GM21717 (cell line): ENCODE results near the gene CARNS1.
"Not testable (repeated sequence)": the region's sequence is repeated elsewhere in the genome, so short reads cannot be mapped to it uniquely, and the experiment has no call there.

Experiments
- ATAC-seq: cut with Tn5 transposase; IDR thresholded peaks from one replicate; pipeline ENCODE4 v1.9.1; 2021; ENCODE audit warnings: mild to moderate bottlenecking, moderate library complexity; ENCODE audit not compliant: unreplicated experiment

CARNS1 gene

GRCh38 chr11:67463186-67463585 lies 47.7 kb downstream of the CARNS1 start:
- ATAC-seq: no peak

- ATAC-seq: no peak
Measured at GRCh38 chr11:67463680-67464410, 48.4 kb downstream of the CARNS1 start.

GRCh38 chr11:67464411-67465188 lies 49.1 kb downstream of the CARNS1 start:
- peak; percentile 33 for ATAC-seq

- no peak for ATAC-seq
Measured at GRCh38 chr11:67465189-67465510, 49.7 kb downstream of the CARNS1 start.

GRCh38 chr11:67465530-67465929 lies 50.1 kb downstream of the CARNS1 start:
- ATAC-seq: not testable (repeated sequence)

- ATAC-seq: no peak
Measured at GRCh38 chr11:67466367-67466766, 50.9 kb downstream of the CARNS1 start.

GRCh38 chr11:67466962-67467771 lies 51.7 kb downstream of the CARNS1 start:
- no peak for ATAC-seq

- ATAC-seq: no peak
Measured at GRCh38 chr11:67468056-67468455, 52.6 kb downstream of the CARNS1 start.

- no peak for ATAC-seq
Measured at GRCh38 chr11:67468456-67468758, 52.9 kb downstream of the CARNS1 start.

GRCh38 chr11:67468759-67469507 lies 53.5 kb downstream of the CARNS1 start, which contains the start of gene TMEM134:
TMEM134 (minus strand) TSS chr11:67469251; CDS start chr11:67469192, 59 bp downstream.
- ATAC-seq: peak; percentile 65

GRCh38 chr11:67469508-67469811 lies 54.0 kb downstream of the CARNS1 start:
- ATAC-seq: no peak

GRCh38 chr11:67470337-67471002 lies 55.0 kb downstream of the CARNS1 start:
- no peak for ATAC-seq

GRCh38 chr11:67472882-67473281 lies 57.4 kb downstream of the CARNS1 start:
- no peak for ATAC-seq
